Hepatocyte (in vitro differentiated cells): Measurements from ENCODE around the gene DBF4B. TPM values are rescaled to one million over a fixed set of nuclear protein-coding genes. Genes with fewer than 3 reads are reported as not detected.
"Not testable (repeated sequence)": the region's sequence is repeated elsewhere in the genome, so short reads cannot be mapped to it uniquely, and the experiment has no call there.

Experiments
- DNase-seq: peaks from one replicate; pipeline ENCODE4 v3.0.0-alpha.2; 2016; ENCODE audit warnings: low spot score
- H2AFZ ChIP-seq: fragments of 200-600 bp; sonication (generic); 2 replicates; pipeline ENCODE4 v1.6.0; 2016; ENCODE audit warnings: antibody characterized with exemption, mild to moderate bottlenecking
- H3K27ac ChIP-seq: fragments of 200-600 bp; sonication (generic); 2 replicates; pipeline ENCODE4 v1.5.1; 2016; ENCODE audit warnings: mild to moderate bottlenecking
- H3K27me3 ChIP-seq: fragments of 200-600 bp; sonication (generic); 2 replicates; pipeline ENCODE4 v1.6.1; 2016
- H3K36me3 ChIP-seq: fragments of 200-600 bp; sonication (generic); replicated peaks from 2 replicates; pipeline ENCODE4 v1.5.1; 2016; ENCODE audit warnings: low read depth; ENCODE audit not compliant: insufficient read depth
- H3K4me1 ChIP-seq: fragments of 200-600 bp; sonication (generic); 2 replicates; pipeline ENCODE4 v1.5.1; 2016; ENCODE audit warnings: mild to moderate bottlenecking, moderate library complexity; ENCODE audit not compliant: insufficient read depth
- H3K4me2 ChIP-seq: fragments of 200-600 bp; sonication (generic); 2 replicates; pipeline ENCODE4 v1.6.0; 2016
- H3K4me3 ChIP-seq: fragments of 200-600 bp; sonication (generic); 2 replicates; pipeline ENCODE4 v1.5.1; 2016; ENCODE audit warnings: mild to moderate bottlenecking
- H3K79me2 ChIP-seq: fragments of 200-600 bp; sonication (generic); 2 replicates; pipeline ENCODE4 v1.6.0; 2017; ENCODE audit warnings: mild to moderate bottlenecking
- H3K9me2 ChIP-seq: fragments of 200-600 bp; sonication (generic); replicated peaks from 2 replicates; pipeline ENCODE4 v1.6.0; 2017; ENCODE audit warnings: mild to moderate bottlenecking; ENCODE audit not compliant: insufficient read depth
- H3K9me3 ChIP-seq: fragments of 200-600 bp; sonication (generic); 2 replicates; pipeline ENCODE4 v1.5.1; 2016; ENCODE audit warnings: low read depth, mild to moderate bottlenecking
- H4K20me1 ChIP-seq: fragments of 200-600 bp; sonication (generic); 2 replicates; pipeline ENCODE4 v1.6.0; 2016; ENCODE audit warnings: mild to moderate bottlenecking; ENCODE audit not compliant: insufficient read depth, poor library complexity, severe bottlenecking
- EZH2 ChIP-seq: fragments of 200-600 bp; sonication (generic); IDR thresholded peaks from 2 replicates; pipeline ENCODE4 v1.6.1; 2016; ENCODE audit warnings: antibody characterized with exemption, mild to moderate bottlenecking, borderline replicate concordance
- EZH2phosphoT487 ChIP-seq: fragments of 200-600 bp; sonication (generic); IDR thresholded peaks from one replicate; pipeline ENCODE4 v1.6.1; 2018; ENCODE audit warnings: antibody characterized with exemption, mild to moderate bottlenecking, low read depth, moderate library complexity; ENCODE audit not compliant: unreplicated experiment, severe bottlenecking
- WGBS: methylation state at CpG from one replicate; pipeline ENCODE4 v1.1.6; 2016; ENCODE audit warnings: low lambda C conversion rate; ENCODE audit errors: missing lambda C conversion rate; 5-methylcytosine and 5-hydroxymethylcytosine counted together
- polyA plus RNA-seq: library from polyadenylated mRNA; unstranded; fragments of >200 nt; fragmentation: Nextera tagmentation; extraction: Ambion mirVana; gene quantifications from 2 replicates; pipeline ENCODE4 v1.2.1, GENCODE V29; 2016
- total RNA-seq: library from RNA; depleted of rRNA; stranded (reverse); fragments of >200 nt; gene quantifications from 2 replicates; pipeline ENCODE4 v1.2.3, GENCODE V29; 2014
- TF ChIP-seq, protein P1 (sequence below): fragments of 200-600 bp; sonication (generic); IDR thresholded peaks from 2 replicates; pipeline ENCODE4 v1.5.1; 2016; ENCODE audit warnings: antibody characterized with exemption, mild to moderate bottlenecking; ENCODE audit not compliant: poor library complexity

The DBF4B gene
- total and polyA plus RNA-seq, 2 experiments from 2014 or later: 3.4 to 4.1 TPM

DNA sequence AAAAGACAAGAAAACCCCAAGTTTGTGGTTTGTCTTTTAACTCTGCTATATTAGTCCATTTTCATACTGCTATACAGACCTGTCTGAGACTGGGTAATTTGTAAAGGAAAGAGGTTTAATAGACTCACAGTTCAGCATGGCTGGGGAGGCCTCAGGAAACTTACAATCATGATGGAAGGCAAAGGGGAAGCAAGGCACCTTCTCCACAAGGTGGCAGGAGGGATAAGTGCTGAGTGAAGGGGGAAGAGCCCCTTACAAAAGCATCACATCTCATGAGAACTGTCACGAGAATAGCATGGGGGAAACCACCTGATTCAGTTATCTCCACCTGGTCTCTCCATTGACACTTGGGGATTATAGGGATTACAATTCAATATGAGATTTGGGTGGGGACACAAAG lies 36.8 kb downstream of the DBF4B start:
- no peaks in the 10 kb centered on the region for H3K4me1 ChIP-seq
- H3K27ac ChIP-seq: no peak overlapping the region
- no peak overlapping the region for H3K4me2 ChIP-seq
- no peak overlapping the region for H3K4me3 ChIP-seq
- no peaks in the 10 kb centered on the region for H3K9me3 ChIP-seq
- no peaks in the 10 kb centered on the region for H3K27me3 ChIP-seq
- TF ChIP-seq, protein P1, sequence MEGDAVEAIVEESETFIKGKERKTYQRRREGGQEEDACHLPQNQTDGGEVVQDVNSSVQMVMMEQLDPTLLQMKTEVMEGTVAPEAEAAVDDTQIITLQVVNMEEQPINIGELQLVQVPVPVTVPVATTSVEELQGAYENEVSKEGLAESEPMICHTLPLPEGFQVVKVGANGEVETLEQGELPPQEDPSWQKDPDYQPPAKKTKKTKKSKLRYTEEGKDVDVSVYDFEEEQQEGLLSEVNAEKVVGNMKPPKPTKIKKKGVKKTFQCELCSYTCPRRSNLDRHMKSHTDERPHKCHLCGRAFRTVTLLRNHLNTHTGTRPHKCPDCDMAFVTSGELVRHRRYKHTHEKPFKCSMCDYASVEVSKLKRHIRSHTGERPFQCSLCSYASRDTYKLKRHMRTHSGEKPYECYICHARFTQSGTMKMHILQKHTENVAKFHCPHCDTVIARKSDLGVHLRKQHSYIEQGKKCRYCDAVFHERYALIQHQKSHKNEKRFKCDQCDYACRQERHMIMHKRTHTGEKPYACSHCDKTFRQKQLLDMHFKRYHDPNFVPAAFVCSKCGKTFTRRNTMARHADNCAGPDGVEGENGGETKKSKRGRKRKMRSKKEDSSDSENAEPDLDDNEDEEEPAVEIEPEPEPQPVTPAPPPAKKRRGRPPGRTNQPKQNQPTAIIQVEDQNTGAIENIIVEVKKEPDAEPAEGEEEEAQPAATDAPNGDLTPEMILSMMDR: no peak
- no peak for TF ChIP-seq EZH2phosphoT487
- TF ChIP-seq EZH2: no peak
- no peak overlapping the region for H2AFZ ChIP-seq
- no peaks in the 10 kb centered on the region for H3K79me2 ChIP-seq
- H3K9me2 ChIP-seq: no peaks in the 10 kb centered on the region
- H4K20me1 ChIP-seq: no peaks in the 10 kb centered on the region
- no peaks in the 10 kb centered on the region for H3K36me3 ChIP-seq
- WGBS: 68% methylated on average over 1 of the region's 1 CpG
- DNase-seq: no peak

DNA sequence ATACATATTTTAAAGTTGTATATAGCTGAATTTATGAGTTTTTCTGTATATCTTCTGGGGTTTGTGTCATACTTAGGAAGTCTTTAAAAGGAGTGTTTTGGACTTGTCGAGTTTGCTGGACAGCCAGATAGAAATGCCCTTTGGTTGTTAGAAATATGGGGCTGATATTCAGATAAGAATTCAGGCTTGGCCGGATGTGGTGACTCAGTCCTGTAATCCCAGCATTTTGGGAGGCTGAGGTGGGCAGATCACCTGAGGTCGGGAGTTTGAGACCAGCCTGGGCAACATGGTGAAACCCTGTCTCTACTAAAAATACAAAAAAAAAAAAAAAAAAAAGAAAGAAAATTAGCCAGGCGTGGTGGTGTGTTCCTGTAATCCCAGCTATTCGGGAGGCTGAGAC lies 37.3 kb downstream of the DBF4B start:
- not testable (repeated sequence) for H3K4me1 ChIP-seq, H2AFZ ChIP-seq, H3K4me3 ChIP-seq, H3K36me3 ChIP-seq, DNase-seq, H3K9me2 ChIP-seq, H4K20me1 ChIP-seq, H3K79me2 ChIP-seq, H3K4me2 ChIP-seq, H3K9me3 ChIP-seq, H3K27ac ChIP-seq, H3K27me3 ChIP-seq
- 93% methylated on average over 5 of the region's 5 CpGs for WGBS

DNA sequence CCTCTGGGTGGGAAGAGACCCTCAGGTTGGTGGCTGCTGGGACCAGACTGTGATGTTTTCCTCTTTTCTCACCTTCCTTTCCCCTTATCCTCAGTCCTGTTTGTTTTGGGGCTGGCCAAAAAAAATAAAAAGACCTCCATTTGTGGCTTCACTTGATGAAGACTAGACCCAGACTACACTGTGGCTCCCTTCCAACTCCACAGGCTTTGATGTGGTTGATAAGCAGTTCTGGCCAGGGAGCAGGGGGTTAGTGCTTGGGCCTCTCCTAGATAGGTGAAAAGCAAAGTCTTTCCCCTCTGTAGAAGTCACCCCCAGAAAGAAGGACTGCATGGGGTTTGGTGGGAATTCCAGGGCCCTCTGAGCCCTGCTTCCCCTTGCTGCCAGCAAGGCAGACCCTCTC lies 39.1 kb downstream of the DBF4B start:
- Histone ChIP-seq H3K36me3 (no peaks in the 10 kb centered on the region), H3K79me2 (no peaks in the 10 kb centered on the region), H3K4me1 (no peaks in the 10 kb centered on the region), H2AFZ (no peak overlapping the region), H4K20me1 (no peaks in the 10 kb centered on the region), H3K9me3 (no peaks in the 10 kb centered on the region), H3K9me2 (no peaks in the 10 kb centered on the region), H3K27ac (no peak overlapping the region), H3K4me2 (no peak overlapping the region), H3K27me3 (no peaks in the 10 kb centered on the region), H3K4me3 (no peak overlapping the region)
- no peak for TF ChIP-seq EZH2phosphoT487
- TF ChIP-seq EZH2: no peak
- TF ChIP-seq, protein P1: no peak
- no peak for DNase-seq

DNA sequence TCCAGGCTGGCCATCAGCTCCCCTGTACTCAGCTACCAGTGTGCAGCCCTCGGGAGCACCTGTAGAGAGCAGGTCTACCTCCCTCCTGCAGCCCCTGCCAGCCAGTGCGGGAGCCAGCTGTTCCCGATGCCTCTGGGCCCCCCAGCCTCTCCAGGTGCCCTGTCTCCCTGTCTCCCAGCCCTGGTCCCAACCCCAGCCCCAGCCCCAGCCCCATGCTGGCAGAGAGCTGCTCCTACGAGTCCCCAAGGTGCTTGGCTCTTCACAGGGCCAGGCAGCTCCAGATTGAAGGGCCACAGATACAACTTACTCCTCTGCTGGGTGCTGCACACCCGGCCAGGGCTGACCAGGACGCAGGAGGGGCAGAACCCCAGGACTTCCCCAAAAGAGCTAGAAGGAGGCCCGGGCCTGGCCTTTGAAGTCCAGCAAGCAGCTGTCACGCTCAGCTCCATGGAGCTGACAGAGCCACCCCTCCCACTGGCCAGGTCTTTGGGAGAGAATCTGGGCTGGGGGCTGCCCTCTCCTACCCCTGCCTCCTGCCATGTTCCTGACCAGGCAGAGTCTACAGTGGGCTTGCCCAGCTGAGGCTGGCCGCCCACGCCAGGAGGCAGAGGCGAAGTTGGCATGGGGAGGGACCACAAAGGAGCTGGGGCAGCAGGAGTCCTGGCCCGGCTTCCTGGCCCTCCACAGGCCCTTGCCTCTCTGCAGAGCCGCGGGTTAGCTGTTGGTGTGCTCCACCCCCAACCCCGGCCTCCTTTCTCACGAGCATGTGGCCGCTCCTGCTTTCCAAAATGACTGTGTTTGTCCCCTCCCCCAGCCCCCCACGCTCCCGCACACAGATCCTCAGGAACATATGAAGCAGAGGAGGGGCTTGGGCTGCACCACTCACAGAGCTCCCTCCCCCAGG lies 40.9 kb downstream of the DBF4B start:
- no peak overlapping the region for H3K27ac ChIP-seq
- no peak for DNase-seq
- H3K27me3 ChIP-seq: no peaks in the 10 kb centered on the region
- H3K4me1 ChIP-seq: no peaks in the 10 kb centered on the region
- no peaks in the 10 kb centered on the region for H3K9me3 ChIP-seq
- no peaks in the 10 kb centered on the region for H4K20me1 ChIP-seq
- H3K4me2 ChIP-seq: no peak overlapping the region
- H3K4me3 ChIP-seq: no peak overlapping the region
- H3K79me2 ChIP-seq: no peaks in the 10 kb centered on the region
- no peaks in the 10 kb centered on the region for H3K9me2 ChIP-seq
- no peaks in the 10 kb centered on the region for H3K36me3 ChIP-seq
- WGBS: 94% methylated on average over 18 of the region's 19 CpGs
- TF ChIP-seq, protein P1: no peak
- no peak for TF ChIP-seq EZH2
- no peak for TF ChIP-seq EZH2phosphoT487
- no peak overlapping the region for H2AFZ ChIP-seq
